ENCODE measurements around the gene FAM131A. TPM values are rescaled to one million over a fixed set of nuclear protein-coding genes. Genes with fewer than 3 reads are reported as not detected.

FAM131A gene
- total RNA-seq, 1 donor, result 9.8 TPM

DNA sequence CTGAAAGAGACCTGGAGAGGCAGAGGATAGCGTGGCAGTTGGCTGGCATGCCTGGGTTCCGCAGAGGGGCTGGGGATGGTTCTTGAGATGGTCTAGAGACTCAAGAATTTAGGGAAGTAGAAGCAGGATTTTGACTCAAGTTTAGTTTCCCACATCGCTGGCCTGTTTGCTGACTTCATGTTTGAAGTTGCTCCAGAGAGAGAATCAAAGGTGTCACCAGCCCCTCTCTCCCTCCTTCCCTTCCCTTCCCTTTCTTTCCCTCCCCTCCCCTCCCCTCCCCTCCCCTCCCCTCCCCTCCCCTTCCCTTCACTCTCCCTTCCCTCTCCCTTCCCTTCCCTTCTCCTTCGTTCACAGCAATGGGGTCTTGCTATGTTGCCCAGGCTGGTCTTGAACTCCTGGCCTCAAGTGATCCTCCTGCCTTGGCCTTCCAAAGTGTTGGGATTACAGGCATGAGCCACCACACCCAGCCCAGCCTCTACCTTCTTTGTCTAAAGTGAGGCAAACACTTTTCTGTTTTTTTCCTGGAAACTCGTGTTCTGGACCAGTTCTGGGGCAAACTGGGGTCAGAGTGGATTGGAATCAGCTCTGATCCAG is 52.6 kb downstream of the FAM131A start:
- Histone ChIP-seq H3K4me1 (ENCODE audit: insufficient read depth, low read length) (no peaks in the 10 kb centered on the region), H3K9me3 (ENCODE audit: low read depth, low read length) (no peaks in the 10 kb centered on the region), H4K20me1 (ENCODE audit: insufficient read depth, low read length) (no peaks in the 10 kb centered on the region), H3K4me2 (ENCODE audit: insufficient read depth, low read length) (no peak overlapping the region), H2AFZ (ENCODE audit: low read length) (no peak overlapping the region), H3K79me2 (ENCODE audit: insufficient read depth, low read length) (no peaks in the 10 kb centered on the region), H3K27ac (ENCODE audit: low read depth, low read length) (no peak overlapping the region), H3K4me3 (ENCODE audit: insufficient read depth, low read length) (no peak overlapping the region), H3K36me3 (ENCODE audit: insufficient read depth, low read length) (no peaks in the 10 kb centered on the region), H3K27me3 (ENCODE audit: insufficient read depth, low read length) (peaks cover 17% of the 10 kb centered on the region)
- no peak for DNase-seq (ENCODE audit: insufficient read length, low spot score, missing footprints)
- TF ChIP-seq, protein P1, sequence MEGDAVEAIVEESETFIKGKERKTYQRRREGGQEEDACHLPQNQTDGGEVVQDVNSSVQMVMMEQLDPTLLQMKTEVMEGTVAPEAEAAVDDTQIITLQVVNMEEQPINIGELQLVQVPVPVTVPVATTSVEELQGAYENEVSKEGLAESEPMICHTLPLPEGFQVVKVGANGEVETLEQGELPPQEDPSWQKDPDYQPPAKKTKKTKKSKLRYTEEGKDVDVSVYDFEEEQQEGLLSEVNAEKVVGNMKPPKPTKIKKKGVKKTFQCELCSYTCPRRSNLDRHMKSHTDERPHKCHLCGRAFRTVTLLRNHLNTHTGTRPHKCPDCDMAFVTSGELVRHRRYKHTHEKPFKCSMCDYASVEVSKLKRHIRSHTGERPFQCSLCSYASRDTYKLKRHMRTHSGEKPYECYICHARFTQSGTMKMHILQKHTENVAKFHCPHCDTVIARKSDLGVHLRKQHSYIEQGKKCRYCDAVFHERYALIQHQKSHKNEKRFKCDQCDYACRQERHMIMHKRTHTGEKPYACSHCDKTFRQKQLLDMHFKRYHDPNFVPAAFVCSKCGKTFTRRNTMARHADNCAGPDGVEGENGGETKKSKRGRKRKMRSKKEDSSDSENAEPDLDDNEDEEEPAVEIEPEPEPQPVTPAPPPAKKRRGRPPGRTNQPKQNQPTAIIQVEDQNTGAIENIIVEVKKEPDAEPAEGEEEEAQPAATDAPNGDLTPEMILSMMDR (IDR thresholded peaks at IDR 0.05; ENCODE audit: extremely low read depth, low read depth, low read length), result no peak

GRCh38 chr3:184391266-184391665 is 53.9 kb downstream of the FAM131A start:
- H3K79me2 ChIP-seq (ENCODE audit: insufficient read depth, low read length), result no peaks in the 10 kb centered on the region
- no peaks in the 10 kb centered on the region for H3K36me3 ChIP-seq (ENCODE audit: insufficient read depth, low read length)
- TF ChIP-seq, protein P1 (IDR thresholded peaks at IDR 0.05; ENCODE audit: extremely low read depth, low read depth, low read length), result no peak
- H3K4me3 ChIP-seq (ENCODE audit: insufficient read depth, low read length), result no peak overlapping the region
- H3K4me2 ChIP-seq (ENCODE audit: insufficient read depth, low read length), result no peak overlapping the region
- no peak overlapping the region for H2AFZ ChIP-seq (ENCODE audit: low read length)
- no peaks in the 10 kb centered on the region for H3K4me1 ChIP-seq (ENCODE audit: insufficient read depth, low read length)
- H3K27ac ChIP-seq (ENCODE audit: low read depth, low read length), result no peak overlapping the region
- H3K9me3 ChIP-seq (ENCODE audit: low read depth, low read length), result no peaks in the 10 kb centered on the region
- H3K27me3 ChIP-seq (ENCODE audit: insufficient read depth, low read length), result peaks cover 21% of the 10 kb centered on the region
- DNase-seq (ENCODE audit: insufficient read length, low spot score, missing footprints), result no peak
- H4K20me1 ChIP-seq (ENCODE audit: insufficient read depth, low read length), result no peaks in the 10 kb centered on the region

DNA sequence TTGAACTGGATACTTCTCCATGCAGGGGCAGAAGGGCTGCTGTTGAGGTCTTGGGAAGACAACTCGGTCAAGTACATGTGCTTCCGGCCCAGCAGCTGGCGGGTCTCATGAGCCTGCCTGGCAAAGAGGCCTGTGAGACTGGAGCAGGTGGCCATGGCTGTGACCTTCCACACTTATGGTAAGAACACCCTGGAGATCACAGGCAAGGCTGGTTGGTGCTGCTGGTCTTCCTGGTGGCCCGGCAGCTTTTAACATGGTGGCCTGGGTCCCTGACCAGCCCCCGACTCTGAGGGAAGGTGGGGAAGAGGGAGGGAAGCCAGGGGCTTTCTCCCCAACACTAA is 57.9 kb downstream of the FAM131A start:
- TF ChIP-seq, protein P1 (IDR thresholded peaks at IDR 0.05; ENCODE audit: extremely low read depth, low read depth, low read length), result no peak
- H3K9me3 ChIP-seq (ENCODE audit: low read depth, low read length), result no peaks in the 10 kb centered on the region
- H2AFZ ChIP-seq (ENCODE audit: low read length), result no peak overlapping the region
- peaks cover 24% of the 10 kb centered on the region for H3K27me3 ChIP-seq (ENCODE audit: insufficient read depth, low read length)
- no peak overlapping the region for H3K4me3 ChIP-seq (ENCODE audit: insufficient read depth, low read length)
- DNase-seq (ENCODE audit: insufficient read length, low spot score, missing footprints), result peak; percentile 29
- H3K36me3 ChIP-seq (ENCODE audit: insufficient read depth, low read length), result no peaks in the 10 kb centered on the region
- no peaks in the 10 kb centered on the region for H3K79me2 ChIP-seq (ENCODE audit: insufficient read depth, low read length)
- H4K20me1 ChIP-seq (ENCODE audit: insufficient read depth, low read length), result no peaks in the 10 kb centered on the region
- H3K4me1 ChIP-seq (ENCODE audit: insufficient read depth, low read length), result no peaks in the 10 kb centered on the region
- H3K27ac ChIP-seq (ENCODE audit: low read depth, low read length), result no peak overlapping the region
- no peak overlapping the region for H3K4me2 ChIP-seq (ENCODE audit: insufficient read depth, low read length)

Small RNA genes within 50 kb of the gene (small RNA-seq; reads per million reads assigned to genes)
- 962 reads per million, percentile 99 among the genes with 10 or more reads in this experiment for gene SNORD66

Other genes starting within 250 kb of the FAM131A start
- gene HTR3E, start 240.5 kb upstream of the FAM131A start, total RNA-seq, result not detected in 2 replicates
- gene EIF2B5, start 202.2 kb upstream of the FAM131A start, total RNA-seq, result 19.4 and 22.1 TPM in 2 replicates
- gene DVL3, start 182.2 kb upstream of the FAM131A start, total RNA-seq, result 51.6 and 60.4 TPM in 2 replicates
- 375 and 427 TPM in 2 replicates for gene AP2M1, start 162.7 kb upstream of the FAM131A start, total RNA-seq
- 44.8 and 46.7 TPM in 2 replicates for gene ABCF3, start 151.4 kb upstream of the FAM131A start, total RNA-seq
- not detected in 2 replicates for gene VWA5B2, start 108.0 kb upstream of the FAM131A start, total RNA-seq
- gene ALG3, start 88.6 kb upstream of the FAM131A start, total RNA-seq, result 26.8 and 28.9 TPM in 2 replicates
- gene EEF1AKMT4, start 87.9 kb upstream of the FAM131A start, total RNA-seq, result 2.7 and 3.3 TPM in 2 replicates
- not detected in 2 replicates for gene CAMK2N2, start 76.0 kb upstream of the FAM131A start, total RNA-seq
- not detected in 2 replicates for gene ECE2, start 61.6 kb upstream of the FAM131A start, total RNA-seq
- gene PSMD2, start 38.4 kb upstream of the FAM131A start, total RNA-seq, result 259 and 301 TPM in 2 replicates
- 215 and 245 TPM in 2 replicates for gene EIF4G1, start 23.0 kb upstream of the FAM131A start, total RNA-seq
- 3.2 and 4.3 TPM in 2 replicates for gene CLCN2, start 24.0 kb downstream of the FAM131A start, total RNA-seq
- gene POLR2H, start 24.1 kb downstream of the FAM131A start, total RNA-seq, result 47.4 and 61.2 TPM in 2 replicates
- gene THPO, start 40.6 kb downstream of the FAM131A start, total RNA-seq, result under 0.01 TPM in 1 of 2 replicates, not detected in the other
- gene CHRD, start 42.5 kb downstream of the FAM131A start, total RNA-seq, result 0.29 and 0.36 TPM in 2 replicates
- 3.6 and 4.1 TPM in 2 replicates for gene EPHB3, start 224.2 kb downstream of the FAM131A start, total RNA-seq

All from osteoblast (primary cell).